T-helper 1 cell (primary cell): ENCODE results near the gene PRDM11.

ENCODE experiments used
- DNase-seq, 5 donors: peaks; one replicate each; pipeline ENCODE4 v3.0.0-alpha.2; 2012 to 2020

Gene PRDM11

DNA sequence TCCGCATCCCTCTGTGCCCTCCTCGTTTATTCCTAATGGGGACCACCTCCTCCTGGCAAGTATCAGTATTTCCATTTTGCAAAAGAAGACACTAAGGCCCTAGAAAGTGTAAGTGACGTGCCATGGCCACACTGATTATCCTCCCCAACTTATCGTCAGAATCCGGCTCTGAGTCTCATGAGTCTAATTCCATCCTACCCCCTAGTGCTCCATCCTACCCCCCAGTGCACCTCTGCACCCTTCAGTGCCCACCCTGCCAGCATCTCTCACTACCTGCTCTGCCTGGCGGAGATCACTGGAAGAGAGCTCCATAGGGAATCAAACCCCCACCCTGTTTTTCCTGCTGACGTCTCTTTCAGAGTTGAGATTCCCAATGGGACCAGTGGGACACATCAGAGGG lies 31.8 kb downstream of the PRDM11 start:
- no peak for DNase-seq

DNA sequence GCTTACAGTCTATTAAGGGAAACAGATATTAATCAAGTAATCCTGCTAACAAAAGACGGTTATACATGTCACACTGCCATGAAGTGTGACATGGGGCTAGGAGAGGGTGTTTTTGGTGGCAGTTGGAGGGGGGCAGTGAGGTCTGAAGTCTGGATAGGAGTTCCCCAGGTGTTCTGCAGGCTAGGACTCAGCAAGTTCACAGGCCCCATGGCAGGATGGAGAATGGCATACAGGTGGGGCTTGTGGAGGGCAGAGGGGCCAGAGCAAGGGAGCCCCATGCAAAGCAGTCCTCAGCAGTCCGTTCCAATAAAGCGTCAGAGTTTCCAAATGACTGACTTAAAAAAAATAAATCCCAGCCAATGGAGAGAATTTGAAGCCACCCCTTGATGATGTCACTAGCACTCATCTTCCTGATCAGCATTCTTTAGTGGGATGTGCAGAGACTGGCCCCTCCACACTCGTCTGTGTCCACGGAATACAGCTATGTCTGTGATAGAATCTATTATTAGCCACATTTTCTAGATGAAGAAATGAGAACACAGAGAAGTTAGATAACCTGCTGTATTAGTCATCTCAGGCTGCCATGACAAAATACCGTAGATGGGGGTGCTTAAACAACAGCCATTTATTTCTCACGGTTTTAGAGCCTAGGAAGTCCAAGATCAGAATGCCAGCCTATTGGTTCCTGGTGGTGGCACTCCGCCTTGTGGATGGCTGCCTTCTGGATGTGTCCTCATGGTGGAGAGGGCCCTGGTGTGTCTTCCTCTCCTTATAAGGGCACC lies 32.6 kb downstream of the PRDM11 start:
- DNase-seq: no peak

DNA sequence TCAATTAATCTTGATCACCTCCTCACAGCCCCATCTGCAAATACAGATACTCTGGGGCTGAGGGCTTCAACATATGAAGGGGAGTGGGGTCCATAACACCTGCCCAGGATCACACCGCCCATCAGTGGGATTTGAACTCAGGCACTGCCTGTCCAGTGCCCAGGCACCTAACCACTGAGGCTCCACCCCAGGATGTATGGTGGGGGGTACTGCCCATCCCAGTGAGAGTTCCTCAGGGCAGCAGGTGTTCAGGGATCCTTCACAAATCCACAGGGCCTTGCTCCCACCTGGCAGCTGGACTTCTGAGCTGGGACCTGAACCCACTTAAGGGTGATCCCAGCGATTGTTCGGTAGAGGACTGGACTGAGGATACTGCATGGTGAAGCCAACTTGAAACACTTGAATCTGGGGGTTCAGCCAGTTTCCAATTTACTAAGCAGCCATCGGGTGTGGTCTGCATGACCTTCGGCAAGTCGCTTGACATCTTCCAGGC lies 33.3 kb downstream of the PRDM11 start:
- DNase-seq: no peak

DNA sequence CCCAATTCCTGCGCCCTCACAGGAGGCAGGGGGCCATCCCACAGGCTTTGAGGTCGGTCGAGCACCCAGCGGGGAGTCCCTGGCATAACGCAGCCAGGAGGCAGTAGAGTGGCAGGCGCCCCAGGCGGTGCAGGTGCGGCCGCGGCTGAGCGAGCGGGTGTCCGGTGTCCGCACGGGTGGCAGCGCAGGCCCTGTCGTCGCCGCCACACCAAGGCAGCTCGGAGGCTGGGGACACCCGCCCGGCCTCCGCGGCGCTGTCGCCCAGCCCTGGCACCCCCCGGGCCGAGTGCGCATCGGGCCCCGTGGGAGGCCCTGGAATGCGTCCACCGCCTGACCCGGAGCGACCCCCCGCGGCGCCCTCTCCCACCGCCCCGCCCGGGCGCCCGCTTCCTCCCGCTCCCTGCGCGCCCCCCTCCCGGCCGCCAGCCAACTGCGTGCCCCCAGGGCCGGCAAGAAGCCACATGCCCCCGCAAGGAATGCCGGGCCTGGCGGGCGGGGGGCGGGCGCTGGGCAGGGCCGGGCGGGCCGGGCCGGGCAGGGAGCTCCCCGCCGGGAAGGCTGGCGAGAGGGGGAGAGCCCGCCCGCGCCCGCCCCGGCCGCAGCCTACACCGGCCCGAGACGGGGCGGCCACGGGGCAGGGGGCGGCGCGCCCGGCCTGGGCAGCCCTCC lies 33.9 kb downstream of the PRDM11 start:
- no peak for DNase-seq

DNA sequence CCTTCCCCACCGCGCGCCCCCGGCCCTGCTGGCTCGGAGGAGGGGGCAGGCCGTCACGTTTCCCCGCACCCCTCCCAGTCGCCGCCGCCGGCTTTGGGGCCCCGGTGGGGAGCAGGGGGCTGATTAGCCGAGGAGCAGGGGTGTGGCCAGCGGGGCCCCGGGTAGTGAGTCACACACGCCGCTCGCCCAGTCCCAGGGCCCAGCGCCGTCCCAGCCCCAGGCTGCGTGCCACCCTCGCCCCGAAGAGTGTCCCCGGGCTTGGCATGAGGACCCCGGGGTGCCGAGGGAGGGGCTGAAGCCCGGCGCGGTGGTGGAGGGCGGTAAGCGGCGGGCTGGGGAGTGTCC lies 34.4 kb downstream of the PRDM11 start:
- DNase-seq: no peak

DNA sequence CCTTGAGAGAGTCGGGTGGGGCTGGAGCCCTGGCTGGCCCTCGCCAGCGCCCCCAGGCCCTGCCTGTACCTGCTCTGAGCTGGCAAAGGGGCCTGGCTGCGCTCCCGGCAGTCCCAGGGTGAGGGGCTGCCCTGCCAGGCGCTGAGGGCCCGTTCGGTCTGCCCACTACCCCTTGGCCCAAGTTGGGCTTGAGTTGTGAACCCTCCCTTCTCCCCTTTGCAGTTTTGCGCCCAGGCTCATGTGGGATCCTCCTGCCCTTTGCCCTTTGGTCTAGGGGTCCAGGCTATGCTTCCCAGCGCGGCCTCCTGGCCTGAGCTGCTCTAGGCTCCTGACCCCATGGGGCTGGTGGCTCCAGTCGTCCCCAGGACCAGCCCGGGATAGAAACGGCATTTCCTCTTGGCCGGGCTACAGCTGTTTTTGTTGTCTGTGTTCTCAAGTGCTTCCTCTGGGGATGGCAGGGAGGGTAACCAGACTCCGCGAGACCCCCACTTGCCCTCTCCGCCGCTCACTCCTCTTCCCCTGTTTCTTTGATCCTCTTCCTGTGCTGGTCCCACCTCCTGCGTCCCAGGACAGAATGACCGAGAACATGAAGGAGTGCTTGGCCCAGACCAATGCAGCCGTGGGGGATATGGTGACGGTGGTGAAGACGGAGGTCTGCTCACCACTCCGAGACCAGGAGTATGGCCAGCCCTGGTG lies 34.9 kb downstream of the PRDM11 start:
- no peak for DNase-seq

DNA sequence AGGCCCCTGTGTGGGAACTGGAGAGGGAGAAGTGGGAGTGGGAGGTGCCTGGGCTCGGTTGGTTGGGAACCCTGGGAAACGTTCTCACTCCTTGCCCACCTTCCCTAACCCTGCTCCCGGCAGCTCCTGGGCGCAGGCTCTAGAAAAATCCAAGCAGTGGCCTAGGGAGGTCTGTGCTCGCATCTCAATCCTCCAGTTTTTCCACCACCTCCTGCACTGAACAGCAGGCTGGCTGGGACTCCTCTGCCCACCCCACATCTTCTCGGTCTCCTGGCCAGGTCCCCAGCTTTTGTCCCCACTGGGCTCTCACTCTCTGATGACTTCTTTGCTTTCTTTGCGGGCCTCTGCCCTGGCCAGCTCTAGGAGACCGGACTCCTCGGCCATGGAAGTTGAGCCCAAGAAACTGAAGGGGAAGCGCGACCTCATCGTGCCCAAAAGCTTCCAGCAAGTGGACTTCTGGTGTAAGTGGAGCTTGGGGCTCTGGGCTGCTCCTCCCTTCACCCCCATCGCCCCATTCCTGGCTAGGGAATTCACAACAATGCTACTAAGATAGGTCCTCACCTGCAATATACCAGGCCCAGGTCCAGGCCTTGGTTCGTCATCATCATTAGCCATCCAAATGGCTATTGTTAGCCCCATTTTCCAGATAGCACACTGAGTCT lies 35.6 kb downstream of the PRDM11 start:
- DNase-seq: no peak

DNA sequence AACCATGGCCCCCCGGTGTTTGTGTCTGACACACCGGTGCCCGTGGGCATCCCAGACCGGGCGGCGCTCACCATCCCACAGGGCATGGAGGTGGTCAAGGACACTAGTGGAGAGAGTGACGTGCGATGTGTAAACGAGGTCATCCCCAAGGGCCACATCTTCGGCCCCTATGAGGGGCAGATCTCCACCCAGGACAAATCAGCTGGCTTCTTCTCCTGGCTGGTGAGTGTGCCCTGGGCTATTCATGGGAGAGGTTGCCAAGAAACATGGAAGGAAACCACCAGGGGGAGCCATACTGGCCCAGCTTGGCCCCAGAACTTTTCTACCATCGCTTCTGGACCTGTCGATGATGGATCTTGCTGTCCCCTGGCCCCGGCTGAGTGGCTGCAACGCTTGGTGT lies 36.5 kb downstream of the PRDM11 start:
- DNase-seq: no peak

DNA sequence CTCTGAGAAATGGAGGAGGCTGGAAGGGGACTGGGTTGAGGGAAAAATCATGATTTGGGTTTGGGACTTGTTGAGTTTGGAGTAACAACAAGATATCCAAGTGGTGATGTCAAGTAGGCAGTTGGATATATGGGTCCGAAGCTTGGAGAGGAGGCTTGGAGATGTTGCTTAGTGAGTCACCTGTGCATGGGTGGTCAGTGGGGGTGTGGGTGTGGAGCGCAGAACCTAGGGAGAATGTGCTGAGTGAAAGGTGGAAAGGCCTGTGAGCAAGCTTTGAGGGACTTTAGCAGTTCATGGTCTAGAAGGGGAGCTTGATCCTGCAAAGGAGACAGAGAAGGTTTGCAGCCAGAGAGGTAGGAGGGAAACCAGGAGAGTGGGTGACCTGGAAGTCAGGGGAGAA lies 38.2 kb downstream of the PRDM11 start:
- no peak for DNase-seq

DNA sequence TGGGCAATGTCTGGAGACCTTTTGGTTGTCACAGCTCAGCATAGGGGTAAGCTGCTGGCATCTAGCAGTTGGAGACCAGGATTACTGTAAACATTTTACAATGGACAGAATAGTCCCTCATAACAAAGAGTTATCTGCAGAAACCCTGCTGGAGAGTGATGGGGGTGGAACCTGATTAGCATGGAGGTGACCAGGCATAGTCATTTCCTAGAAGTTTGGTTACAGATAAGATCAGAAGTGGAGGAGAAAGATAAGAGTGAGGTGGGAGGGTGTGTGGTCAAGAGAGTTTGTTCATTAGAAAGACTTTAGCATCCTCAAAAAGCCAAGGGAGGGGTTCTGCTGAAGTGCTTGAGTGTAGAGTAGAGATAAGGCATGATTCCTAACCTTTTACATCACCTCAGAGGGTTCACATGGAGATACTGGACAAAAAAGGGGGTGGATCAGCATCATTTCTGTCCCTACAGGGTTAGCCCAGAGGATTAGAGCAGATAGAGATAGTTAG lies 38.8 kb downstream of the PRDM11 start:
- DNase-seq: no peak

DNA sequence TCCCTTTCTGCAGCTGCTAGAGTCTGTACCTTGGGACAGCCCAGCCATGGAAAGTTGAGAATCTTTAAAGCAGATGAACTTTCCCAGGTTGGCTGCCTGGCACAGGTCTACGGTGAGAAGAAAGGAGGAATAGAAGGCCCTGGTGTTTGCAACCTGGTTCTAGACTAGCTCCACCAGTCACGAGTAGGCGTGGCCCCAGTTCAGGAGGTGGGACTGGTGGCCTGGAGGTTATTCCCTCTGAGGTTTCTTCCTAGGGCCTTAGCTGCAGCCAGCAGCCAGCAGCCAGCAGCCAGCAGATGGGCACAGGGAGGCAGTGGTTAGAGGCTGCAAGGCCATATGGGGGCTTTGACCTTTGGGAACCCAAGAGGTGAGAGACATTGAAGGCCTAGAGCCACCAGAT lies 40.9 kb downstream of the PRDM11 start:
- no peak for DNase-seq

DNA sequence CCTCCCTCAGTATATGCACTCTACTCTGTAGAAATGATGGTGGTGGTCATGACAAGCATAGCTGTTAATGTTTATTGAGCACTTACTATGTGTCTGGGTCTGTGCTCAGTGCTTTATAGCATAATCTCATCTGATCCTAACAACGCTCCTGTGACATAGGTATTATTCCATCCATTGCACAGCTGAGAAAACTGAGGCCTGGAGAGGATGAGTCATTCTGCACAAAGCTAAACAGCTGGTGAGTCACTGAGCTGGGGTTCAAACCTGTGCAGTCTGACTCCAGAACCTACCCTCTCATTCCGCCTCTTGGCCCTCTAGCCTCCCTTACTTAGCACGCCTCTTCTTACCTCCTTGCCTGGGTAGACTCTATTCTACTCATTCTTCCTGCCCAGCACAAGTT lies 41.7 kb downstream of the PRDM11 start:
- DNase-seq: no peak

DNA sequence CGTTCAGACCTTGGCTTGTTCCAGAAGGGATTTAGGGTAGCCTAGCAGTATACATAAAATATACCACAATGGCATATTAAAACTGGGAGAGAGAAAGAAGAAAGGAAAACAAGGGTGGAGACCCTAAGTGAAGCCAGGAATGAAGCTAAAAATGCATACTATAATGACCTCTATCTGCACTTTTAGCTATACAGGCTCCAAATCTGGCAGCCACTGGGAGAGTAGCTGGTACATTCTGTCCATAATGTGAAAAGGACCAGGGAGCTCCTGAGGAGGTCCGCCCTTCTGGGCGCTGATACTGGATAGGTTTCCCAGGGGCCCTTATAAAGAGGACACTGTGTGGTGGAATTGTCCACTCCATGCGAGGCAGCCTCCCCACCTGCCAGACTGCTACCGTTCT lies 42.8 kb downstream of the PRDM11 start:
- no peak for DNase-seq

DNA sequence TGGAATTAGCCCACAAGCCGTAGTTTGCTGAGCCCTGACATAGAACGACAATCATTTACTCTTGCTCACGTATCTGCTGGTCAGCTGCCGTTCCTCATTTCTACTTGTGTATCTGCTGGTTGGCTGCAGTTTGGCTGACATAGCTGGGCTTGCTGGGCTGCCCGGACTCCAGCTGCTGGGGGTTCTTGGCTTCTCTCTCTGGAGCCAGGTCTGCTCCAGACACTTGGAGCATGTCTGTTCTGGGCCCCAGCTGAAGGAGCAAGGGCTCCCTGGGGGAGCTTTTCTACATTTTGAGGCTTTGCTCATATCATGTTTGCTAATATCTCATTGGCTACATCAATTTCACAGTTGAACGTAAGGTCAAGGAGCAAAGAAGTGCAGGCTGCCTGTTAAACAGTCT lies 47.3 kb downstream of the PRDM11 start:
- DNase-seq: no peak

DNA sequence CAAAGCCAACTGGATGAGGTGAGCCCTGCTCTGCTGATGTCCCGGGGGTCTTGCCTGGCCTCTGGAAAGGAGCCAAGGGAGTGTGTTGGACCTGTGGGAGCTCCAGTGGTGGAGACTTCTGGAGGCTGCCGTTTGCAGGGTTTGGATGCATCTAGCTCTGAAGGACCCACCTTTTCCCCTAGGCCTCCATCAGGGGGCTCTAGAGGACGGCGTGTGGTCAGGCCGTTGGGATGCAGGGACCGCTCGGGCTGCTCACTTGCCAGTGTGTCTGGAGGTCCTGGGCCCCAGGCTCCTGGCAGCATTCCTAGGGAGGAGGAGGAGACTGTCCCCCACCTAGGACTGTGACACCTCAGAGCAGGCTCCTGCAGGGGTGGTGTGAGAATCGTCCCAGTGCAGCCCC lies 58.3 kb downstream of the PRDM11 start:
- no peak for DNase-seq

DNA sequence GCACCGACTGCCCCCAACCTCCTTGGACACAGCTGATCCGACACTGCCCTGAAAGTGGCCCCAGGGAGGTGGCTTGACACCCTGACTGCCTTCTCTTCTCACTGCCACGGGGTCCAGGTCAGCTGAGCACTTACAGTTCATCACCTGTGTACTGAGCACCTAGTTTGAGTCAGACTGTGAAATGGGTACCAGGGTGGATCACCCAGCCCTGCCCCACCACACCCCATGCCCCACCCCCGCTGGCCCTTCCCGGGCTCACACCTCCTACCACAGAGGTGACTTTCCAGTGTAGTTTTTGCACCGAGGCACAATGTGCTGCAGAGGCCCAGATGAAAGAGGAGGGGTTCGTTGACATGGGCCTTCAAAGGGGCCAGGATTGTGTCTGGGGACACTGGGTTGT lies 59.5 kb downstream of the PRDM11 start:
- DNase-seq: no peak

DNA sequence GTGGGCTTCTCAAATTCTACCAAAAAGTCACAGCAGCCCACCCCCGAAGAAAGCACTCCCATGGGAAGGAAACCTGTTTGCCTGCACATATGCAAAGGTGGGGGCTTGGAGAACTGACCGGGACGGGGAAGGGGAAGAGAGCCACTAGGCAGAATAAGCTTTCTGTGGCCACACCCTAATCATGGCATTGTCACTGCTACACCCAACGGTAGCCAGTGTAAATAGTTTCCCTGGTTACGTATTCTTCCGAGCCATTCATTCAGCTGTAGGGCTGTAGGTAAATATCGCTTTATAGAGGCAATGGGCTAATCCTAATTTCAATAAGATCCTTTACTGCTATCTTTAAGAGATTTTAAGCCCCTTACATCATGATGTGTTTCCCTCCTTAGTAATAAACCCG lies 61.7 kb downstream of the PRDM11 start:
- no peak for DNase-seq

DNA sequence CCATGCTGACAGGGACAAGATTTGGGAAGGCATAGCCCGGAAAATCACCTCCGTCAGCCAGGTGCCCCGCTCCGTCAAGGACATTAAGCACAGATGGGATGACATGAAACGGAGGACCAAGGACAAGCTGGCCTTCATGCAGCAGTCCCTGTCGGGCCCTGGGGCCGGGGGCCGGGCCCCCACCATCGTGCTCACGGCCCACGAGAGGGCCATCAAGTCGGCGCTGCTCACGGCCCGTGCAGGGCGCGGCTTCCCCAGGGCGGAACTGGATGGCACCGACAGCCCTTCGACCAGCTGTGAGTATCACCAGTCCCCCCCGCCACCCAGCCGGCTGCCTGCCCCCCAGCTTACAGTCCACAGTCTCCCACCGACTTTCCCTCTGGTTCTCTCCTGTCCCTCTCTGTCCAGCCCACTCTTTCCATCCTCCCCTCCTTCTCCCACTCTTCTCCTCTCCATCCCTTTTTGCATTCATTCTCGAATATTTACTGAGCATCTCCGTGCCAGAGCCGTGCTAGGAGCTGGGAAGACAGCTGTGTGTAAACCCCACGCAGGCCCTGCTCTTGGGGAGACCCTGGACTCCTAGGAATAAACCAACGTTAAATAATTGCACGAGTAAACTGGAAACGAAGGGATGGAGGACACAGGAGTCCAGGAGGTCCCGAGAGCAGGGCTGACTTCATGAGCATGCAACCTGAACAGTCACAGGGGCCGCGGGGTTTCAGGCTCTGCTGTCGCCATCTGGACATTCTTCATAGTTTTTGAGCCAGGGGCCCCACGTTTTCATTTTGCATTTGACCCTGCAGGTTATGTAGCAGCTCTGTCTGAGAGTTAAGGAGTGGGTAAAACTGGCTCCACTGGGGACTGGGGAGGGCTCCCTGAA lies 62.8 kb downstream of the PRDM11 start:
- no peak for DNase-seq

DNA sequence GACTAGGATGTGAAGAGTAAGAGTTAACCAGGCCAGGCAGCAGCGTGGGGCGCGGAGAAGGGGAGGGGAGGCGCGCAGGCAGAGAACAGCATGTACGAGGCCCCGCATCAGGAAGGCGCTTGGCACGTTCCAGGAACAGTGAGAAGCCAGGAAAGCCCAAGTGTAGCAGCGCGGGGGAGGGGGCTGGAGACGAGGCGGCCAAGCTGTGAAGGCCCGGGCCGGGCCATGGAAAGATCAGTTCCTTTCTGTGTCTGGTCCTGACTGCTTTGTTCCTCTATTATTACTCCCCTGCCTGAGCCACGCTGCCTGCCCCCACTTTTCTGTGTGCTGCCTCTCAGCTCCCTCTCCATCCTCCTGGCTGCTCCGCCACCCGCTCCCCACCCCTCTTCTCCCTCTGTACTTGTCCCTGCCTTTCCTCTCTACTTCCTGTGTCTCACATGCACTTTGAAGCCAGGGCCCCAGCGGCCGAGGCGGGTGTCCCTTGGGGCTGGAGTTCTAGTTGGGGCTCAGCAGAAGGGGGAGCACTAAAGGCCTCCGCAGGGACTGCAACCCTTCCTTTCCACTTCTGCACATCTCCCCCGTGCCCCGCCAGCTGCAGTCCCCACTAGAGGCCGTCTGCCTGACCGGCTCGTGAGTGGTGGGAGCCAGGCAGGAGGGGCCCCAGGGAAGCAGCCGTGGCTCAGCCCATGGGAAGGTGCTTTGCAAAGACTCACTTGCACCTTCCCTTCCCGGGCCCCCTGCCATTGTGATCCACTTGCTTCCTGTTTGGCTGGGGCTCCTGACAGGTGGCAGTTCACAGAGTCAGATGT lies 63.7 kb downstream of the PRDM11 start:
- DNase-seq: no peak

DNA sequence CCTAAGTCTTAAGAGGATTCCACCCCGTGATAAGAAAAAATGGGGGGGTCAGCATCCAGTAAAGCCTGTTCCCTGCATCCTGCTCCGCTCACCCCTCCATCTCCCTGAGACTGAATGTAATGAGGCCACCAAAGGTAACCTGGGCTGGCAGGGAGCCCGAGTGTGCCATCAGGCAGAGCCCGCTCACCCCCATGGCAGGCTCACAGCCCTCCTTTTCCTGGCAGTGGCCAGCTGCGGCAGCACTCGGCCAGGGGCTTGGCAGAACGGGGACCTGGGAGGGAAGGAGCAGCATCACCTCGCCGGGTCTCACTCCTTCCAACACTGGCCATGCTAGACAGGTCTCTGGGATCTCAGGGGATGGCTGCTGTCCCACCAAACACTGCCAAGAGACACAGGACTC lies 64.4 kb downstream of the PRDM11 start:
- DNase-seq: no peak

DNA sequence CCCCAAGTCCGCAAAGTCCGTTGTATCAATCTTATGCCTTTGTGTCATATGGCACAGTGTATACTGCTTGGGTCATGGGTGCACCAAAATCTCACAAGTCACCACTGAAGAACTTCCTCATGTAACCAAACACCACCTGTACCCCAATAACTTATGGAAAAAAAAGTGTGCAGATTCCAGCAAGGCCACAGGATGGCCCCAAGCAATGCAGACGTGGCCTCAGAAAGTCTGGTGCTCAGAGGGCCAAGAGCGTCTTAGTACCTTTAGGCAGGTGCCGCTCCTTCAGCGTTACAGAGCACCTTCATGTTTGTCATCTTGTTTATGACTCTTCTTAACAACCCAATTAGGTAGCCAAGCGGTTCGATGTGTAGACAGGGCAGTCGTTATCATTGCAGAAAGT lies 65.3 kb downstream of the PRDM11 start:
- DNase-seq: no peak
